HEK293 (cell line): ENCODE data around the gene FANCE.

ENCODE experiments used
- IKZF3 ChIP-seq: fragments of 450-650 bp; IDR thresholded peaks from 2 replicates; pipeline ENCODE4 v1.5.0; 2018; ENCODE audit warnings: missing biosample characterization, mild to moderate bottlenecking, missing genetic modification characterization, moderate library complexity
- KLF8 ChIP-seq: fragments of 450-650 bp; formaldehyde crosslinking; IDR thresholded peaks from 2 replicates; pipeline ENCODE4 v1.5.1; 2016; ENCODE audit warnings: missing biosample characterization, missing genetic modification characterization
- KLF9 ChIP-seq: fragments of 450-650 bp; formaldehyde crosslinking; IDR thresholded peaks from 2 replicates; pipeline ENCODE4 v1.5.1; 2016; ENCODE audit warnings: missing biosample characterization, missing genetic modification characterization, low read depth
- OSR2 ChIP-seq: fragments of 450-650 bp; formaldehyde crosslinking; IDR thresholded peaks from 2 replicates; pipeline ENCODE4 v1.5.1; 2016; ENCODE audit warnings: missing biosample characterization, missing genetic modification characterization
- SCRT1 ChIP-seq: fragments of 450-650 bp; formaldehyde crosslinking; IDR thresholded peaks from 2 replicates; pipeline ENCODE4 v1.5.1; 2016; ENCODE audit warnings: missing biosample characterization, missing genetic modification characterization, borderline replicate concordance
- ZBTB17 ChIP-seq: fragments of 450-650 bp; formaldehyde crosslinking; IDR thresholded peaks from 2 replicates; pipeline ENCODE4 v1.5.1; 2016; ENCODE audit warnings: missing biosample characterization, missing genetic modification characterization
- ZFP41 ChIP-seq: fragments of 450-650 bp; formaldehyde crosslinking; IDR thresholded peaks from 2 replicates; pipeline ENCODE4 v1.5.1; 2016; ENCODE audit warnings: missing biosample characterization, missing genetic modification characterization, borderline replicate concordance
- ZNF175 ChIP-seq: fragments of 450-650 bp; formaldehyde crosslinking; IDR thresholded peaks from 2 replicates; pipeline ENCODE4 v1.5.1; 2016; ENCODE audit warnings: missing biosample characterization, missing genetic modification characterization
- ZNF184 ChIP-seq: fragments of 450-650 bp; IDR thresholded peaks from 2 replicates; pipeline ENCODE4 v1.5.1; 2018; ENCODE audit warnings: missing biosample characterization, mild to moderate bottlenecking, missing genetic modification characterization
- ZNF19 ChIP-seq: fragments of 450-650 bp; formaldehyde crosslinking; IDR thresholded peaks from 2 replicates; pipeline ENCODE4; 2016; ENCODE audit warnings: missing biosample characterization, missing genetic modification characterization, low read depth
- ZNF239 ChIP-seq: fragments of 450-650 bp; formaldehyde crosslinking; IDR thresholded peaks from 2 replicates; pipeline ENCODE4 v1.5.1; 2016; ENCODE audit warnings: missing biosample characterization, missing genetic modification characterization
- ZNF280C ChIP-seq: fragments of 450-650 bp; formaldehyde crosslinking; IDR thresholded peaks from 2 replicates; pipeline ENCODE4 v1.5.1; 2016; ENCODE audit warnings: missing biosample characterization, missing genetic modification characterization
- ZNF311 ChIP-seq: fragments of 450-650 bp; formaldehyde crosslinking; IDR thresholded peaks from 2 replicates; pipeline ENCODE4 v1.5.1; 2017; ENCODE audit warnings: missing biosample characterization, missing genetic modification characterization, borderline replicate concordance
- ZNF335 ChIP-seq: fragments of 450-650 bp; formaldehyde crosslinking; conservative IDR thresholded peaks from 2 replicates; pipeline ENCODE4 v1.5.1; 2016; ENCODE audit warnings: missing biosample characterization, missing genetic modification characterization
- ZNF341 ChIP-seq: fragments of 450-650 bp; formaldehyde crosslinking; IDR thresholded peaks from 2 replicates; pipeline ENCODE4; 2016; ENCODE audit warnings: low read depth, missing biosample characterization, missing genetic modification characterization
- ZNF366 ChIP-seq: fragments of 450-650 bp; formaldehyde crosslinking; conservative IDR thresholded peaks from 2 replicates; pipeline ENCODE4 v1.5.1; 2016; ENCODE audit warnings: missing biosample characterization, missing genetic modification characterization
- ZNF513 ChIP-seq: fragments of 450-650 bp; IDR thresholded peaks from 2 replicates; pipeline ENCODE4 v1.5.1; 2018; ENCODE audit warnings: missing biosample characterization, missing genetic modification characterization
- ZNF518A ChIP-seq: fragments of 450-650 bp; formaldehyde crosslinking; conservative IDR thresholded peaks from 2 replicates; pipeline ENCODE4 v1.5.1; 2016; ENCODE audit warnings: low read depth, missing biosample characterization, missing genetic modification characterization
- ZNF544 ChIP-seq: fragments of 450-650 bp; formaldehyde crosslinking; IDR thresholded peaks from 2 replicates; pipeline ENCODE4 v1.5.0; 2017; ENCODE audit warnings: missing biosample characterization, missing genetic modification characterization
- ZNF549 ChIP-seq: fragments of 450-650 bp; IDR thresholded peaks from 2 replicates; pipeline ENCODE4 v1.5.1; 2018; ENCODE audit warnings: missing biosample characterization, missing genetic modification characterization, mild to moderate bottlenecking, inconsistent platforms, moderate library complexity
- ZNF560 ChIP-seq: fragments of 450-650 bp; formaldehyde crosslinking; IDR thresholded peaks from 2 replicates; pipeline ENCODE4 v1.5.1; 2017; ENCODE audit warnings: missing biosample characterization, missing genetic modification characterization, borderline replicate concordance
- ZNF571 ChIP-seq: fragments of 450-650 bp; formaldehyde crosslinking; IDR thresholded peaks from 2 replicates; pipeline ENCODE4 v1.5.0; 2017; ENCODE audit warnings: missing biosample characterization, missing genetic modification characterization
- ZNF621 ChIP-seq: fragments of 450-650 bp; formaldehyde crosslinking; IDR thresholded peaks from 2 replicates; pipeline ENCODE4 v1.5.1; 2017; ENCODE audit warnings: missing biosample characterization, missing genetic modification characterization
- ZNF623 ChIP-seq: fragments of 450-650 bp; formaldehyde crosslinking; IDR thresholded peaks from 2 replicates; pipeline ENCODE4 v1.5.1; 2016; ENCODE audit warnings: missing biosample characterization, missing genetic modification characterization
- ZNF629 ChIP-seq: fragments of 450-650 bp; formaldehyde crosslinking; IDR thresholded peaks from 2 replicates; pipeline ENCODE4 v1.5.1; 2017; ENCODE audit warnings: missing biosample characterization, missing genetic modification characterization
- ZNF639 ChIP-seq: fragments of 450-650 bp; formaldehyde crosslinking; IDR thresholded peaks from 2 replicates; pipeline ENCODE4 v1.5.1; 2016; ENCODE audit warnings: missing biosample characterization, missing genetic modification characterization
- ZNF701 ChIP-seq: fragments of 450-650 bp; formaldehyde crosslinking; IDR thresholded peaks from 2 replicates; pipeline ENCODE4 v1.5.1; 2016; ENCODE audit warnings: missing biosample characterization, missing genetic modification characterization
- ZNF785 ChIP-seq: fragments of 450-650 bp; formaldehyde crosslinking; IDR thresholded peaks from 2 replicates; pipeline ENCODE4 v1.5.1; 2016; ENCODE audit warnings: missing biosample characterization, missing genetic modification characterization
- ZNF837 ChIP-seq: fragments of 450-650 bp; formaldehyde crosslinking; IDR thresholded peaks from 2 replicates; pipeline ENCODE4 v1.5.1; 2016; ENCODE audit warnings: missing biosample characterization, missing genetic modification characterization
- ZSCAN5A ChIP-seq: fragments of 450-650 bp; formaldehyde crosslinking; IDR thresholded peaks from 2 replicates; pipeline ENCODE4 v1.5.1; 2016; ENCODE audit warnings: missing biosample characterization, missing genetic modification characterization

The FANCE gene

GRCh38 chr6:35497571-35498421, 45.7 kb downstream of the FANCE start (continued):
- TF ChIP-seq OSR2 = peak; percentile 52
- TF ChIP-seq ZNF623 (tag by site-specific recombination) = no peak
- TF ChIP-seq ZNF571 (tag by site-specific recombination) = no peak
- no peak for TF ChIP-seq ZNF629
- TF ChIP-seq ZNF184 (tag by site-specific recombination) = no peak
- no peak for TF ChIP-seq ZNF785
- TF ChIP-seq ZNF335 (tag by site-specific recombination) = peak; percentile 63
- no peak for TF ChIP-seq ZNF701 (tag by site-specific recombination)
- no peak for TF ChIP-seq ZNF518A (tag by site-specific recombination)
- TF ChIP-seq ZNF544 = no peak
- no peak for TF ChIP-seq ZNF366 (tag by site-specific recombination)
- no peak for TF ChIP-seq ZNF239 (tag by site-specific recombination)
- no peak for TF ChIP-seq ZNF311 (tag by site-specific recombination)
- TF ChIP-seq ZNF549 (tag by site-specific recombination) = no peak
- no peak for TF ChIP-seq ZSCAN5A (tag by site-specific recombination)
- TF ChIP-seq ZBTB17 (tag by site-specific recombination) = no peak
- TF ChIP-seq SCRT1 (tag by site-specific recombination) = no peak
- peak; percentile 44; the same call in 1 of the 2 replicates for TF ChIP-seq KLF8 (tag by site-specific recombination)
- TF ChIP-seq ZNF513 (tag by site-specific recombination) = no peak
- TF ChIP-seq ZNF175 (tag by site-specific recombination) = no peak
- peak; percentile 32; the same call in 1 of the 2 replicates for TF ChIP-seq ZNF341 (tag by site-specific recombination)
- no peak for TF ChIP-seq IKZF3 (tag by site-specific recombination)
- no peak for TF ChIP-seq ZNF621 (tag by site-specific recombination)
- no peak for TF ChIP-seq ZFP41 (tag by site-specific recombination)
- TF ChIP-seq ZNF560 = no peak
- TF ChIP-seq KLF9 = no peak
- TF ChIP-seq ZNF639 (tag by site-specific recombination) = no peak
- no peak for TF ChIP-seq ZNF19 (tag by site-specific recombination)
- TF ChIP-seq ZNF837 = no peak
- TF ChIP-seq ZNF280C (tag by site-specific recombination) = no peak
